Body of pancreas (tissue), 4 donors: ENCODE data around the gene TOP1.

Experiments used
- POLR2A ChIP-seq, 3 donors: fragments of 450-650 bp; IDR thresholded peaks; one replicate each; pipeline ENCODE4 v1.6.1; 2016; ENCODE audit warnings: antibody characterized with exemption in 3 of 3, mild to moderate bottlenecking in 2 of 3
- TF ChIP-seq, protein P1 (sequence below), 7 experiments: fragments of 450-650 bp in 4 of 7; fragments of 200-600 bp in 3 of 7; sonication (generic) in 3 of 7; IDR thresholded peaks; one replicate each; pipeline ENCODE4 v1.5.1; 2016 to 2019; ENCODE audit warnings: antibody characterized with exemption in 7 of 7

DNA sequence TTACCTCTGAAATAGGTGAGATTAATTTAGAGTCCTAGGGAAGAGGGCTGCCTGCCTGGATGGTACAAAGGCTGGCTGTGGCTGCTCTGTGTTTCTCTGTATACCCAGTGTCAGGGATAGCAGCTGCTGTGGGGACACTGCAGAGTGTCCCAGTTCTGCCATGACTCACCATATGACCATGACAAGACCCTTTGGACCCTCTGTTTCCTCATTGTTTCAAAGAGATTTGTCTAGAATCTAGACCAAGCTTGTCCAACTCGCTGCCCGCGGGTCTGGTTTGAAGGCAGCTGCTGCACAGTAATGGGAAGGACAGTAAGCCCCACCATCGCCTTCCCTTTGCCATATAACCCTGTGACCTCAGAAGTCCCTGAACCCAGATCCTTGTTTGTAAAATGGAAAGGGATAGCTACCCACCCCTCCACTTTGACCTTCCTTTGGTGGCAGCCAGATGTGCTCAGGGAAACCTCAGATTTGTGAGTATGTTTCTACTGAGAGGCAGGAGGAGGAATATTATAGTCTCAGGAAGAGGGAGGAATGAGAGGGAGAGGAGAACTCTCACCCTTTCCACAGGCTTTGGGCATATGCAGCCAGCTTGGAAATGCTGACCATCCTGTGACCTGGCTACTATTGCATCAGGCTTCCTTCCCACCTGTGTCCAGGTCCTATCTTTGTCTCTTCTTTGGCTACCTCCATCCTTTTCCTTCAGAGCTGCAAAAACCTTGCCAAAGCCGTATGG lies 122.7 kb downstream of the TOP1 start:
- TF ChIP-seq POLR2A (IDR thresholded peaks at IDR 0.05): no peak
- TF ChIP-seq, protein P1, sequence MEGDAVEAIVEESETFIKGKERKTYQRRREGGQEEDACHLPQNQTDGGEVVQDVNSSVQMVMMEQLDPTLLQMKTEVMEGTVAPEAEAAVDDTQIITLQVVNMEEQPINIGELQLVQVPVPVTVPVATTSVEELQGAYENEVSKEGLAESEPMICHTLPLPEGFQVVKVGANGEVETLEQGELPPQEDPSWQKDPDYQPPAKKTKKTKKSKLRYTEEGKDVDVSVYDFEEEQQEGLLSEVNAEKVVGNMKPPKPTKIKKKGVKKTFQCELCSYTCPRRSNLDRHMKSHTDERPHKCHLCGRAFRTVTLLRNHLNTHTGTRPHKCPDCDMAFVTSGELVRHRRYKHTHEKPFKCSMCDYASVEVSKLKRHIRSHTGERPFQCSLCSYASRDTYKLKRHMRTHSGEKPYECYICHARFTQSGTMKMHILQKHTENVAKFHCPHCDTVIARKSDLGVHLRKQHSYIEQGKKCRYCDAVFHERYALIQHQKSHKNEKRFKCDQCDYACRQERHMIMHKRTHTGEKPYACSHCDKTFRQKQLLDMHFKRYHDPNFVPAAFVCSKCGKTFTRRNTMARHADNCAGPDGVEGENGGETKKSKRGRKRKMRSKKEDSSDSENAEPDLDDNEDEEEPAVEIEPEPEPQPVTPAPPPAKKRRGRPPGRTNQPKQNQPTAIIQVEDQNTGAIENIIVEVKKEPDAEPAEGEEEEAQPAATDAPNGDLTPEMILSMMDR (IDR thresholded peaks at IDR 0.05): no peak
